MM.1S (cell line): ENCODE measurements around the gene BFAR.

ENCODE experiments used
- DNase-seq: peaks from one replicate; pipeline ENCODE4 v3.0.0-alpha.2; 2015
- H2AFZ ChIP-seq: fragments of 300-600 bp; sonication (generic); 2 replicates; pipeline ENCODE4 v1.6.0; 2016; ENCODE audit warnings: antibody characterized with exemption, low read length
- H3F3A ChIP-seq: fragments of 300-600 bp; sonication (generic); 2 replicates; pipeline ENCODE4 v1.6.1; 2016; ENCODE audit warnings: mild to moderate bottlenecking, antibody characterized with exemption, low read length, moderate library complexity, mixed read lengths; ENCODE audit not compliant: insufficient read depth
- H3K27ac ChIP-seq: fragments of 300-600 bp; sonication (generic); 2 replicates; pipeline ENCODE4 v1.5.1; 2016; ENCODE audit warnings: mild to moderate bottlenecking, low read length
- H3K27me3 ChIP-seq: fragments of 300-600 bp; sonication (generic); replicated peaks from 2 replicates; pipeline ENCODE4 v1.6.0; 2016; ENCODE audit warnings: low read length; ENCODE audit not compliant: insufficient read depth
- H3K36me3 ChIP-seq: fragments of 300-600 bp; sonication (generic); replicated peaks from 2 replicates; pipeline ENCODE4 v1.6.1; 2016; ENCODE audit warnings: mild to moderate bottlenecking, low read length, mixed read lengths; ENCODE audit not compliant: insufficient read depth
- H3K4me1 ChIP-seq: fragments of 300-600 bp; sonication (generic); 2 replicates; pipeline ENCODE4 v1.6.1; 2016; ENCODE audit warnings: low read length, mixed read lengths
- H3K4me2 ChIP-seq: fragments of 300-600 bp; sonication (generic); 2 replicates; pipeline ENCODE4 v1.6.0; 2016; ENCODE audit warnings: low read depth, low read length
- H3K4me3 ChIP-seq: fragments of 300-600 bp; sonication (generic); 2 replicates; pipeline ENCODE4 v1.5.1; 2016; ENCODE audit warnings: low read length, mixed read lengths
- H3K79me2 ChIP-seq: fragments of 300-600 bp; sonication (generic); 2 replicates; pipeline ENCODE4 v1.6.1; 2016; ENCODE audit warnings: mixed run types, low read length, mixed read lengths
- H3K9ac ChIP-seq: fragments of 300-600 bp; sonication (generic); 2 replicates; pipeline ENCODE4 v1.6.1; 2016; ENCODE audit warnings: low read length, mixed read lengths
- H3K9me2 ChIP-seq: fragments of 300-600 bp; sonication (generic); replicated peaks from 2 replicates; pipeline ENCODE4 v1.6.1; 2016; ENCODE audit warnings: mild to moderate bottlenecking, low read length, mixed read lengths; ENCODE audit not compliant: insufficient read depth
- H3K9me3 ChIP-seq: fragments of 300-600 bp; sonication (generic); replicated peaks from 2 replicates; pipeline ENCODE4 v1.6.1; 2016; ENCODE audit warnings: mild to moderate bottlenecking, low read length, mixed read lengths; ENCODE audit not compliant: insufficient read depth
- H4K20me1 ChIP-seq: fragments of 300-600 bp; sonication (generic); 2 replicates; pipeline ENCODE4 v1.6.1; 2016; ENCODE audit warnings: mild to moderate bottlenecking, low read length, moderate library complexity, mixed read lengths; ENCODE audit not compliant: insufficient read depth
- CTCF ChIP-seq: fragments of 300-600 bp; sonication (generic); IDR thresholded peaks from 2 replicates; pipeline ENCODE4 v1.5.1; 2016; ENCODE audit warnings: antibody characterized with exemption, low read length, mixed read lengths
- EZH2 ChIP-seq: fragments of 300-600 bp; sonication (generic); optimal IDR thresholded peaks from 2 replicates; pipeline ENCODE3; 2017; ENCODE audit warnings: low read depth, mild to moderate bottlenecking, antibody characterized with exemption, low read length, mixed read lengths
- EZH2phosphoT487 ChIP-seq: fragments of 300-600 bp; sonication (generic); IDR thresholded peaks from 2 replicates; pipeline ENCODE4 v1.6.1; 2018; ENCODE audit warnings: antibody characterized with exemption, low read length

Gene BFAR

GRCh38 chr16:14669776-14670175, 37.0 kb downstream of the BFAR start:
- DNase-seq: no peak
- Histone ChIP-seq H3F3A (peaks cover 18% of the 10 kb centered on the region), H2AFZ (no peak overlapping the region), H3K36me3 (no peaks in the 10 kb centered on the region), H3K9me3 (no peaks in the 10 kb centered on the region), H4K20me1 (no peaks in the 10 kb centered on the region), H3K9ac (no peak overlapping the region), H3K27ac (no peak overlapping the region), H3K4me2 (no peak overlapping the region), H3K27me3 (no peaks in the 10 kb centered on the region), H3K4me1 (peaks cover 10% of the 10 kb centered on the region), H3K79me2 (no peaks in the 10 kb centered on the region), H3K9me2 (no peaks in the 10 kb centered on the region), H3K4me3 (no peak overlapping the region)
- TF ChIP-seq EZH2 (no peak), EZH2phosphoT487 (no peak), CTCF (no peak)

GRCh38 chr16:14672403-14672971, 39.7 kb downstream of the BFAR start:
- H3K4me1 ChIP-seq: peaks cover 10% of the 10 kb centered on the region
- no peaks in the 10 kb centered on the region for H4K20me1 ChIP-seq
- DNase-seq: peak; percentile 84
- H3K36me3 ChIP-seq: no peaks in the 10 kb centered on the region
- H3K27me3 ChIP-seq: no peaks in the 10 kb centered on the region
- TF ChIP-seq CTCF (no peak), EZH2phosphoT487 (no peak), EZH2 (no peak)
- no peaks in the 10 kb centered on the region for H3K79me2 ChIP-seq
- no peaks in the 10 kb centered on the region for H3K9me2 ChIP-seq
- H3K27ac ChIP-seq: peak overlapping the region; percentile 62; the same call in 1 of the 2 replicates
- H2AFZ ChIP-seq: peak overlapping the region; percentile 55
- peaks cover 18% of the 10 kb centered on the region for H3F3A ChIP-seq
- peak overlapping the region; percentile 3; the same call in 1 of the 2 replicates for H3K9ac ChIP-seq
- H3K4me2 ChIP-seq: peak overlapping the region; percentile 64
- H3K4me3 ChIP-seq: peak overlapping the region; percentile 34
- H3K9me3 ChIP-seq: no peaks in the 10 kb centered on the region

- Histone ChIP-seq H3K4me1 (peaks cover 10% of the 10 kb centered on the region), H4K20me1 (no peaks in the 10 kb centered on the region), H3K4me2 (no peak overlapping the region), H3K4me3 (no peak overlapping the region), H3K9me2 (no peaks in the 10 kb centered on the region), H2AFZ (no peak overlapping the region), H3K27me3 (no peaks in the 10 kb centered on the region), H3K79me2 (no peaks in the 10 kb centered on the region), H3F3A (peaks cover 10% of the 10 kb centered on the region), H3K27ac (no peak overlapping the region), H3K36me3 (no peaks in the 10 kb centered on the region), H3K9me3 (no peaks in the 10 kb centered on the region), H3K9ac (no peak overlapping the region)
- no peak for DNase-seq
- no peak for TF ChIP-seq CTCF
- TF ChIP-seq EZH2: no peak
- TF ChIP-seq EZH2phosphoT487: no peak
These were observed 43.9 kb downstream of the BFAR start for GRCh38 chr16:14676633-14677032.
